Spinal cord (tissue), 10 donors: ENCODE measurements around the gene KIAA1958. TPM values are rescaled to one million over a fixed set of nuclear protein-coding genes. Genes with fewer than 3 reads are reported as not detected.
A peak's percentile ranks its signal among the peaks of the same experiment; 100 is the strongest.

Source experiments
- DNase-seq, 6 donors: peaks; one replicate each; pipeline versions ENCODE4 v3.0.0 to v3.0.0-alpha.2; 2013 to 2015; ENCODE audit warnings: low spot score in 6 of 6, low read depth in 4 of 6
- H3K27ac ChIP-seq: one replicate; pipeline ENCODE4 v1.5.1; 2013; ENCODE audit warnings: low read depth, low read length, control low read depth
- H3K27me3 ChIP-seq: one replicate; pipeline ENCODE4 v1.6.1; 2013; ENCODE audit warnings: low read length; ENCODE audit not compliant: control insufficient read depth, insufficient read depth
- H3K36me3 ChIP-seq: one replicate; pipeline ENCODE4 v1.6.1; 2013; ENCODE audit warnings: low read length; ENCODE audit not compliant: control insufficient read depth, insufficient read depth
- H3K4me1 ChIP-seq: one replicate; pipeline ENCODE4 v1.6.1; 2013; ENCODE audit warnings: low read length; ENCODE audit not compliant: control insufficient read depth, insufficient read depth
- H3K4me3 ChIP-seq: one replicate; pipeline ENCODE4 v1.5.1; 2013; ENCODE audit warnings: low read depth, low read length, control low read depth
- H3K9me3 ChIP-seq: one replicate; pipeline ENCODE4 v1.6.1; 2013; ENCODE audit warnings: low read length; ENCODE audit not compliant: control insufficient read depth, insufficient read depth
- WGBS: methylation state at CpG from one replicate; pipeline ENCODE4 v1.1.5; 2013; ENCODE audit warnings: missing lambda C conversion rate; ENCODE audit not compliant: insufficient coverage; 5-methylcytosine and 5-hydroxymethylcytosine counted together
- polyA plus RNA-seq, 2 donors: library from polyadenylated mRNA; unstranded; fragments of 120-200 nt; gene quantifications; one replicate each; pipeline ENCODE4 v1.2.1, GENCODE V29; 2013; ENCODE audit not compliant: insufficient read length in 2 of 2
- total RNA-seq, 2 donors: library from RNA; depleted of rRNA in 1 of 2; stranded (reverse); fragments of 120-200 nt in 1 of 2; fragments of >200 nt in 1 of 2; gene quantifications; one replicate each; pipeline versions ENCODE4 v1.2.3 to v1.2.4, GENCODE V29; 2013 to 2014
- donor health status: healthy.

KIAA1958 gene
- total and polyA plus RNA-seq, 4 donors = 11.0 to 16.9 (median 15.0) TPM

GRCh38 chr9:112605518-112605917 is 118.9 kb downstream of the KIAA1958 start:
- Histone ChIP-seq H3K27ac (no peak overlapping the region), H3K4me1 (no peaks in the 10 kb centered on the region), H3K4me3 (no peak overlapping the region), H3K27me3 (no peaks in the 10 kb centered on the region), H3K9me3 (no peaks in the 10 kb centered on the region), H3K36me3 (no peaks in the 10 kb centered on the region)
- no CpG with 5 or more reads among the region's 1 CpG for WGBS
- DNase-seq = no peak

GRCh38 chr9:112605963-112606699 is 119.5 kb downstream of the KIAA1958 start:
- Histone ChIP-seq H3K9me3 (no peaks in the 10 kb centered on the region), H3K27ac (no peak overlapping the region), H3K4me1 (no peaks in the 10 kb centered on the region), H3K4me3 (no peak overlapping the region), H3K36me3 (no peaks in the 10 kb centered on the region), H3K27me3 (no peaks in the 10 kb centered on the region)
- peak in 1 of 6 donors; percentile 20 for DNase-seq
- 73% methylated on average over 1 of the region's 2 CpGs for WGBS

GRCh38 chr9:112608851-112609250 is 122.2 kb downstream of the KIAA1958 start:
- Histone ChIP-seq H3K9me3 (no peaks in the 10 kb centered on the region), H3K4me3 (no peak overlapping the region), H3K27ac (no peak overlapping the region), H3K27me3 (no peaks in the 10 kb centered on the region), H3K4me1 (no peaks in the 10 kb centered on the region), H3K36me3 (no peaks in the 10 kb centered on the region)
- DNase-seq = no peak
- no CpG with 5 or more reads among the region's 1 CpG for WGBS

- no peak overlapping the region for H3K27ac ChIP-seq
- H3K4me1 ChIP-seq = no peaks in the 10 kb centered on the region
- H3K4me3 ChIP-seq = no peak overlapping the region
- no peaks in the 10 kb centered on the region for H3K9me3 ChIP-seq
- WGBS = no CpG with 5 or more reads among the region's 2 CpGs
- peaks cover 4% of the 10 kb centered on the region for H3K36me3 ChIP-seq
- H3K27me3 ChIP-seq = no peaks in the 10 kb centered on the region
- peak in 1 of 6 donors; percentile 53 for DNase-seq
Observed at GRCh38 chr9:112615584-112616266, 129.1 kb downstream of the KIAA1958 start.

- no CpG with 5 or more reads among the region's 8 CpGs for WGBS
- no peak overlapping the region for H3K27ac ChIP-seq
Observed at GRCh38 chr9:112617371-112617770, 130.7 kb downstream of the KIAA1958 start.

GRCh38 chr9:112618385-112619009 is 131.9 kb downstream of the KIAA1958 start:
- peaks cover 4% of the 10 kb centered on the region for H3K36me3 ChIP-seq
- DNase-seq = no peak
- no peak overlapping the region for H3K27ac ChIP-seq
- H3K9me3 ChIP-seq = no peaks in the 10 kb centered on the region
- 91% methylated on average over 15 of the region's 21 CpGs for WGBS
- no peaks in the 10 kb centered on the region for H3K4me1 ChIP-seq
- H3K4me3 ChIP-seq = no peak overlapping the region
- no peaks in the 10 kb centered on the region for H3K27me3 ChIP-seq

More at GRCh38 chr9:112617371-112617770, 130.7 kb downstream of the KIAA1958 start:
- H3K9me3 ChIP-seq = no peaks in the 10 kb centered on the region
- no peaks in the 10 kb centered on the region for H3K4me1 ChIP-seq
- DNase-seq = peak in 1 of 6 donors; percentile 49
- no peaks in the 10 kb centered on the region for H3K27me3 ChIP-seq
- H3K36me3 ChIP-seq = peaks cover 4% of the 10 kb centered on the region
- H3K4me3 ChIP-seq = no peak overlapping the region

GRCh38 chr9:112620388-112620787 is 133.8 kb downstream of the KIAA1958 start:
- H3K4me1 ChIP-seq = no peaks in the 10 kb centered on the region
- no peak for DNase-seq
- peak overlapping the region; percentile 18 for H3K27ac ChIP-seq
- H3K4me3 ChIP-seq = no peak overlapping the region
- no peaks in the 10 kb centered on the region for H3K9me3 ChIP-seq
- peaks cover 4% of the 10 kb centered on the region for H3K36me3 ChIP-seq
- WGBS = no CpG with 5 or more reads among the region's 2 CpGs
- H3K27me3 ChIP-seq = no peaks in the 10 kb centered on the region

- Histone ChIP-seq H3K4me3 (no peak overlapping the region), H3K4me1 (no peaks in the 10 kb centered on the region), H3K9me3 (no peaks in the 10 kb centered on the region), H3K36me3 (peaks cover 4% of the 10 kb centered on the region), H3K27ac (no peak overlapping the region), H3K27me3 (no peaks in the 10 kb centered on the region)
- no CpG with 5 or more reads among the region's 3 CpGs for WGBS
- no peak for DNase-seq
Observed at GRCh38 chr9:112621018-112621655, 134.5 kb downstream of the KIAA1958 start.

- H3K4me3 ChIP-seq = no peak overlapping the region
- H3K36me3 ChIP-seq = peaks cover 3% of the 10 kb centered on the region
- H3K27ac ChIP-seq = no peak overlapping the region
- no peak for DNase-seq
- H3K9me3 ChIP-seq = no peaks in the 10 kb centered on the region
- no peaks in the 10 kb centered on the region for H3K4me1 ChIP-seq
- no CpG with 5 or more reads among the region's 2 CpGs for WGBS
- H3K27me3 ChIP-seq = no peaks in the 10 kb centered on the region
Observed at GRCh38 chr9:112623198-112623597, 136.6 kb downstream of the KIAA1958 start.
